A673 (cell line): ENCODE results near the gene L3MBTL1. TPM values are rescaled to one million over a fixed set of nuclear protein-coding genes. Genes with fewer than 3 reads are reported as not detected.

Experiments used
- BruUV-seq: library from RNA; stranded (reverse); fragments of 400-500 nt; replicated peaks from 2 replicates; lab custom pipeline; 2021; lab: Mats Ljungman, UMichigan
- CTCF ChIA-PET: fragments of 300-600 bp; sonication (Branson Sonifier 250); formaldehyde crosslinking; loops from one replicate; lab custom pipeline; 2022; ENCODE audit warnings: antibody characterized with exemption; lab: Charles Lee
- POLR2A ChIA-PET: fragments of 300-600 bp; sonication (Branson Sonifier 250); formaldehyde crosslinking; loops from one replicate; lab custom pipeline; 2022; ENCODE audit warnings: antibody characterized with exemption; ENCODE audit not compliant: low non-redundant PET; lab: Charles Lee
- DNase-seq: peaks from one replicate; pipeline ENCODE4 v3.0.0-alpha.2; 2015; ENCODE audit warnings: low spot score
- H3K27ac ChIP-seq: fragments of 200-600 bp; sonication (generic); 2 replicates; pipeline ENCODE4 v1.5.1; 2016; ENCODE audit warnings: mixed run types, low read depth, mild to moderate bottlenecking, mixed read lengths, antibody characterized with exemption, low read length; ENCODE audit not compliant: poor library complexity, severe bottlenecking
- H3K27me3 ChIP-seq: fragments of 200-600 bp; sonication (generic); replicated peaks from 2 replicates; pipeline ENCODE4 v1.6.1; 2017; ENCODE audit warnings: mixed run types, low read depth, mild to moderate bottlenecking, mixed read lengths, antibody characterized with exemption, low read length; ENCODE audit not compliant: insufficient read depth, poor library complexity
- H3K36me3 ChIP-seq: fragments of 200-600 bp; sonication (generic); 2 replicates; pipeline ENCODE4 v1.6.1; 2016; ENCODE audit warnings: mixed run types, mild to moderate bottlenecking, mixed read lengths, antibody characterized with exemption, low read length; ENCODE audit not compliant: insufficient read depth, poor library complexity, severe bottlenecking
- H3K4me1 ChIP-seq: fragments of 200-600 bp; sonication (generic); 2 replicates; pipeline ENCODE4 v1.6.1; 2017; ENCODE audit warnings: mixed run types, mild to moderate bottlenecking, mixed read lengths, antibody characterized with exemption, low read length; ENCODE audit not compliant: insufficient read depth, poor library complexity, severe bottlenecking
- H3K4me3 ChIP-seq: fragments of 200-600 bp; sonication (generic); 2 replicates; pipeline ENCODE4 v1.5.1; 2016; ENCODE audit warnings: low read depth, mixed run types, mild to moderate bottlenecking, mixed read lengths, low read length; ENCODE audit not compliant: poor library complexity, severe bottlenecking
- H3K9me3 ChIP-seq: fragments of 200-600 bp; sonication (generic); 2 replicates; pipeline ENCODE4 v1.6.1; 2016; ENCODE audit warnings: mixed run types, low read depth, mild to moderate bottlenecking, mixed read lengths, antibody characterized with exemption, low read length; ENCODE audit not compliant: poor library complexity, severe bottlenecking
- CTCF ChIP-seq: fragments of 300-800, 200-600 bp; sonication (generic); conservative IDR thresholded peaks from 2 replicates; pipeline ENCODE4 v1.5.1; 2017; ENCODE audit warnings: low read depth, mild to moderate bottlenecking, antibody characterized with exemption, low read length, moderate library complexity, mixed read lengths
- EZH2 ChIP-seq: fragments of 200-600 bp; sonication (generic); IDR thresholded peaks from 2 replicates; pipeline ENCODE4 v1.6.1; 2017; ENCODE audit warnings: borderline replicate concordance, low read depth, mild to moderate bottlenecking, mixed read lengths, antibody characterized with exemption, low read length; ENCODE audit not compliant: poor library complexity, severe bottlenecking
- intact Hi-C: fragments of 100-400 bp; cut with micrococcal nuclease; formaldehyde crosslinking; loops from one replicate; pipeline ENCODE4 v1.10.0; 2022; ENCODE audit not compliant: unreplicated experiment
- total RNA-seq: library from RNA; stranded (reverse); gene quantifications from 2 replicates; pipeline ENCODE4 v1.2.3, GENCODE V29; 2021

The L3MBTL1 gene
- total RNA-seq, 1 experiment from 2014 or later = 8.1 TPM

- CTCF ChIA-PET = no interaction called here
- no peak for TF ChIP-seq EZH2
- TF ChIP-seq CTCF = no peak
- Histone ChIP-seq H3K36me3 (peaks cover 56% of the 10 kb centered on the region), H3K27me3 (no peaks in the 10 kb centered on the region), H3K27ac (peak overlapping the region; percentile 100), H3K4me3 (peak overlapping the region; percentile 89), H3K4me1 (peaks cover 8% of the 10 kb centered on the region), H3K9me3 (no peaks in the 10 kb centered on the region)
- BruUV-seq = TSS peak; percentile 43
- intact Hi-C loops = no loop called here
- DNase-seq = peak; percentile 42
- POLR2A ChIA-PET = no interaction called here
Observed at GRCh38 chr20:43459022-43459942, 48.2 kb upstream of the L3MBTL1 start.

- no peak for DNase-seq
- no TSS peak for BruUV-seq
- Histone ChIP-seq H3K36me3 (peaks cover 66% of the 10 kb centered on the region), H3K9me3 (no peaks in the 10 kb centered on the region), H3K27me3 (no peaks in the 10 kb centered on the region), H3K4me3 (no peak overlapping the region), H3K27ac (no peak overlapping the region), H3K4me1 (peaks cover 8% of the 10 kb centered on the region)
- ChIA-PET POLR2A (no interaction called here), CTCF (no interaction called here)
- no peak for TF ChIP-seq CTCF
- no peak for TF ChIP-seq EZH2
- intact Hi-C loops = no loop called here
Observed at GRCh38 chr20:43460172-43460829, 47.2 kb upstream of the L3MBTL1 start.

GRCh38 chr20:43460830-43461200 lies 46.7 kb upstream of the L3MBTL1 start:
- DNase-seq = no peak
- BruUV-seq = no TSS peak
- Histone ChIP-seq H3K36me3 (peaks cover 72% of the 10 kb centered on the region), H3K27me3 (no peaks in the 10 kb centered on the region), H3K9me3 (no peaks in the 10 kb centered on the region), H3K27ac (no peak overlapping the region), H3K4me1 (peaks cover 8% of the 10 kb centered on the region), H3K4me3 (no peak overlapping the region)
- intact Hi-C loops = no loop called here
- TF ChIP-seq EZH2 = no peak
- no peak for TF ChIP-seq CTCF
- CTCF ChIA-PET = no interaction called here
- POLR2A ChIA-PET = interaction anchor here (0.6 kb wide), 1 partner anchor 1570 kb away, joined by 9 read pairs; no protein-coding TSS in a partner anchor
